H1 (cell line): Measurements from ENCODE around the gene BTN2A1. TPM values are rescaled to one million over a fixed set of nuclear protein-coding genes. Genes with fewer than 3 reads are reported as not detected.

Experiments
- CTCF ChIA-PET: fragments of 300-600 bp; sonication (Branson Sonifier 250); formaldehyde crosslinking; loops from one replicate; lab custom pipeline; 2021; ENCODE audit not compliant: partially characterized antibody; lab: Charles Lee
- POLR2A ChIA-PET: fragments of 300-600 bp; sonication (Branson Sonifier 250); formaldehyde crosslinking; loops from one replicate; lab custom pipeline; 2021; ENCODE audit warnings: inconsistent platforms; ENCODE audit not compliant: partially characterized antibody; lab: Charles Lee
- DNase-seq, 2 experiments: peaks; one replicate each; pipeline versions ENCODE4 v3.0.0 to v3.0.0-alpha.2; 2010 to 2022; ENCODE audit warnings: low spot score in 2 of 2, low read depth in 1 of 2, mixed read lengths in 1 of 2
- FAIRE-seq: peaks from 2 replicates; lab custom pipeline; 2011; peaks lifted over from hg19 to GRCh38; lab: Jason Lieb, UNC
- H2AFZ ChIP-seq: 2 replicates; pipeline ENCODE4 v1.8.1; 2012; ENCODE audit warnings: low read length, inconsistent platforms
- H2AK5ac ChIP-seq: 2 replicates; pipeline ENCODE4 v1.6.1; 2013; ENCODE audit warnings: low read depth, low read length
- H2BK120ac ChIP-seq: replicated peaks from 2 replicates; pipeline ENCODE3; 2013; ENCODE audit warnings: low read depth, low read length, inconsistent platforms
- H2BK12ac ChIP-seq: 2 replicates; pipeline ENCODE4 v1.6.1; 2013; ENCODE audit warnings: low read depth, low read length
- H2BK15ac ChIP-seq: 2 replicates; pipeline ENCODE4 v1.6.1; 2013; ENCODE audit warnings: low read length
- H2BK20ac ChIP-seq: 2 replicates; pipeline ENCODE4 v1.6.1; 2013; ENCODE audit warnings: low read length
- H2BK5ac ChIP-seq: 2 replicates; pipeline ENCODE4 v1.6.1; 2013; ENCODE audit warnings: low read depth, low read length
- H3K14ac ChIP-seq: 2 replicates; pipeline ENCODE4 v1.6.1; 2013; ENCODE audit warnings: inconsistent platforms; ENCODE audit not compliant: insufficient read length
- H3K18ac ChIP-seq: 2 replicates; pipeline ENCODE4 v1.6.1; 2013; ENCODE audit warnings: low read length; ENCODE audit errors: extremely low read depth
- H3K23ac ChIP-seq: 2 replicates; pipeline ENCODE4 v1.6.1; 2013; ENCODE audit warnings: inconsistent platforms; ENCODE audit not compliant: insufficient read length
- H3K23me2 ChIP-seq: 2 replicates; pipeline ENCODE4 v1.6.1; 2013; ENCODE audit warnings: low read depth, low read length
- H3K27ac ChIP-seq: 2 replicates; pipeline ENCODE4 v1.6.1; 2011; ENCODE audit warnings: low read depth, low read length, inconsistent platforms
- H3K27me3 ChIP-seq, 4 experiments: replicated peaks in 1 of 4; 1 replicate in 1 of 4; 2 replicates in 3 of 4; pipeline versions ENCODE4 v1.6.1 to v1.8.1; 2011 to 2013; ENCODE audit warnings: low read length in 3 of 4, mild to moderate bottlenecking in 3 of 4, inconsistent platforms in 2 of 4, mixed read lengths in 2 of 4, moderate library complexity in 1 of 4; ENCODE audit not compliant: control insufficient read depth in 3 of 4, insufficient read depth in 3 of 4; ENCODE audit errors: extremely low read depth in 1 of 4
- H3K36me3 ChIP-seq, 4 experiments: 2 replicates each; pipeline versions ENCODE4 v1.6.1 to v1.8.1; 2011 to 2013; ENCODE audit warnings: mild to moderate bottlenecking in 4 of 4, low read length in 3 of 4, moderate library complexity in 2 of 4, control low read depth in 1 of 4, inconsistent platforms in 1 of 4; ENCODE audit not compliant: insufficient read depth in 4 of 4, control insufficient read depth in 2 of 4
- H3K4ac ChIP-seq: replicated peaks from 2 replicates; pipeline ENCODE3; 2013; ENCODE audit warnings: low read length, low read depth, mixed read lengths, inconsistent platforms; ENCODE audit not compliant: insufficient read length
- H3K4me1 ChIP-seq, 4 experiments: replicated peaks in 1 of 4; 1 replicate in 1 of 4; 2 replicates in 3 of 4; pipeline versions ENCODE4 v1.6.1 to v1.8.1; 2011 to 2013; ENCODE audit warnings: low read length in 3 of 4, inconsistent platforms in 2 of 4, mixed read lengths in 1 of 4; ENCODE audit not compliant: insufficient read depth in 4 of 4, control insufficient read depth in 3 of 4
- H3K4me2 ChIP-seq, 2 experiments: 2 replicates each; pipeline versions ENCODE4 v1.6.1 to v1.8.1; 2011 to 2013; ENCODE audit warnings: low read depth in 2 of 2, low read length in 2 of 2, control low read depth in 1 of 2, inconsistent platforms in 1 of 2, mild to moderate bottlenecking in 1 of 2; ENCODE audit not compliant: insufficient read depth in 1 of 2
- H3K4me3 ChIP-seq, 4 experiments: fragments of 200-600, 300-600 bp in 1 of 4; sonication (generic), shearing (Covaris generic), sonication (Bioruptor Twin) in 1 of 4; 2 replicates each; pipeline versions ENCODE4 v1.5.1 to v1.8.1; 2011 to 2016; ENCODE audit warnings: low read length in 4 of 4, low read depth in 3 of 4, control low read depth in 2 of 4, inconsistent platforms in 2 of 4, mild to moderate bottlenecking in 2 of 4, mixed read lengths in 1 of 4, moderate library complexity in 1 of 4; ENCODE audit not compliant: insufficient read depth in 2 of 4; ENCODE audit errors: extremely low read depth in 1 of 4
- H3K56ac ChIP-seq: replicated peaks from 2 replicates; pipeline ENCODE3; 2013; ENCODE audit warnings: low read depth, mild to moderate bottlenecking, mixed read lengths, low read length, inconsistent platforms; ENCODE audit not compliant: insufficient read length
- H3K79me1 ChIP-seq: 2 replicates; pipeline ENCODE4 v1.6.1; 2013; ENCODE audit warnings: low read depth, low read length, control low read depth
- H3K79me2 ChIP-seq, 2 experiments: 2 replicates each; pipeline versions ENCODE4 v1.6.1 to v1.8.1; 2012 to 2013; ENCODE audit warnings: low read length in 2 of 2, mild to moderate bottlenecking in 2 of 2, inconsistent platforms in 1 of 2; ENCODE audit not compliant: insufficient read depth in 2 of 2, control insufficient read depth in 1 of 2
- H3K9ac ChIP-seq, 4 experiments: replicated peaks in 1 of 4; 1 replicate in 1 of 4; 2 replicates in 3 of 4; pipeline versions ENCODE4 v1.6.1 to v1.8.1; 2011 to 2013; ENCODE audit warnings: low read depth in 3 of 4, low read length in 3 of 4, control low read depth in 2 of 4, mild to moderate bottlenecking in 2 of 4, moderate library complexity in 2 of 4, inconsistent platforms in 1 of 4; ENCODE audit errors: extremely low read depth in 1 of 4
- H3K9me3 ChIP-seq, 2 experiments: 2 replicates each; pipeline versions ENCODE4 v1.6.1 to v1.8.1; 2012 to 2013; ENCODE audit warnings: mild to moderate bottlenecking in 2 of 2, moderate library complexity in 2 of 2, control low read depth in 1 of 2, inconsistent platforms in 1 of 2, low read depth in 1 of 2, low read length in 1 of 2, mixed read lengths in 1 of 2; ENCODE audit not compliant: insufficient read depth in 2 of 2
- H4K20me1 ChIP-seq, 2 experiments: replicated peaks in 1 of 2; 2 replicates each; pipeline versions ENCODE3 to v1.8.1; 2011 to 2013; ENCODE audit warnings: inconsistent platforms in 2 of 2, low read length in 2 of 2, mild to moderate bottlenecking in 1 of 2; ENCODE audit not compliant: insufficient read depth in 2 of 2, control insufficient read depth in 1 of 2
- H4K5ac ChIP-seq: 2 replicates; pipeline ENCODE4 v1.6.1; 2013; ENCODE audit warnings: low read length, low read depth, mixed read lengths, inconsistent platforms; ENCODE audit not compliant: insufficient read length
- H4K8ac ChIP-seq: 2 replicates; pipeline ENCODE4 v1.8.0; 2013; ENCODE audit warnings: mild to moderate bottlenecking, moderate library complexity, low read length, inconsistent platforms; ENCODE audit not compliant: insufficient read depth; ENCODE audit errors: extremely low read depth
- H4K91ac ChIP-seq: replicated peaks from 2 replicates; pipeline ENCODE3; 2013; ENCODE audit warnings: low read length, mixed read lengths, inconsistent platforms; ENCODE audit not compliant: insufficient read length
- CREB1 ChIP-seq: IDR thresholded peaks from 2 replicates; pipeline ENCODE4 v1.6.1; 2012; ENCODE audit warnings: inconsistent platforms
- MAFK ChIP-seq: IDR thresholded peaks from 2 replicates; pipeline ENCODE4 v1.6.1; 2012; ENCODE audit warnings: low read depth, mild to moderate bottlenecking, improper control_type of control experiment, low read length
- PHF8 ChIP-seq: fragments of 200-600 bp; sonication (generic); conservative IDR thresholded peaks from 2 replicates; pipeline ENCODE4 v1.7.1; 2012; ENCODE audit warnings: low read depth, mild to moderate bottlenecking, inconsistent platforms, low read length, moderate library complexity
- SAP30 ChIP-seq: fragments of 300-600 bp; sonication (generic); IDR thresholded peaks from 2 replicates; pipeline ENCODE4 v1.7.1; 2012; ENCODE audit warnings: low read length, moderate library complexity, mild to moderate bottlenecking, inconsistent platforms; ENCODE audit not compliant: insufficient read depth, insufficient replicate concordance
- SIRT6 ChIP-seq: IDR thresholded peaks from one replicate; pipeline ENCODE4 v1.7.1; 2012; ENCODE audit warnings: low read length, inconsistent platforms
- USF2 ChIP-seq: IDR thresholded peaks from 2 replicates; pipeline ENCODE4 v1.6.1; 2011; ENCODE audit warnings: low read length, improper control_type of control experiment
- YY1 ChIP-seq: IDR thresholded peaks from 2 replicates; pipeline ENCODE4 v1.6.1; 2011; ENCODE audit warnings: low read depth, mild to moderate bottlenecking, low read length
- WGBS, 2 experiments: shearing (Covaris generic) in 1 of 2; methylation state at CpG; one replicate each; pipeline versions ENCODE4 v1.1.6 to v1.1.7; 2013 to 2015; ENCODE audit warnings: low lambda C conversion rate in 2 of 2, mixed read lengths in 2 of 2, inconsistent platforms in 1 of 2, low coverage in 1 of 2, missing lambda C conversion rate in 1 of 2; ENCODE audit not compliant: insufficient replicate concordance in 2 of 2, insufficient coverage in 1 of 2, insufficient read length in 1 of 2; ENCODE audit errors: extremely low coverage in 1 of 2, missing lambda C conversion rate in 1 of 2; 5-methylcytosine and 5-hydroxymethylcytosine counted together
- long read RNA-seq, 2 experiments: library from RNA in 1 of 2; library from capped mRNA in 1 of 2; stranded (forward); transcript quantifications; one replicate each; pipeline ENCODE4 v2.0.0, GENCODE V29; 2021; ENCODE audit warnings: inconsistent platforms in 1 of 2
- polyA minus RNA-seq, 3 experiments: library from RNA; depleted of rRNA, polyadenylated mRNA; stranded (reverse); fragments of >200 nt; gene quantifications; 1 replicate in 2 of 3; 2 replicates in 1 of 3; pipeline ENCODE4 v1.2.3, GENCODE V29; 2011
- polyA plus RNA-seq, 7 experiments: library from polyadenylated mRNA; depleted of rRNA in 3 of 7; stranded (reverse) in 5 of 7; unstranded in 2 of 7; fragments of >200 nt in 5 of 7; fragments of 200-250 nt in 2 of 7; gene quantifications; 1 replicate in 5 of 7; 2 replicates in 1 of 7; 4 replicates in 1 of 7; pipeline versions ENCODE4 v1.2.1 to v1.2.3, GENCODE V29; 2011 to 2013; ENCODE audit warnings: missing spikeins in 2 of 7, mixed read lengths in 2 of 7
- total RNA-seq: library from RNA; stranded (reverse); fragmentation: NEBNext Ultra II Directional; extraction: Animal tissue kit (Norgen Biotek cat#: 25700); gene quantifications from 2 replicates; pipeline ENCODE4 v1.2.1, GENCODE V29; 2021

The BTN2A1 gene
- 10.6 and 11.0 TPM in 2 replicates for total RNA-seq
- 8.7 and 8.9 TPM in 2 replicates for polyA plus RNA-seq (2011; rRNA removed)
- polyA plus RNA-seq (2011; cell fraction: cytosol; rRNA removed) = 11.6 TPM
- 16.1 TPM for polyA plus RNA-seq (2011; cell fraction: nucleus; rRNA removed)
- 11.0 to 13.9 TPM (median 11.8 TPM) in 4 replicates for polyA plus RNA-seq (2012, experiment 1 of 2)
- polyA plus RNA-seq (2012, experiment 2 of 2) = 3.7 TPM
- polyA plus RNA-seq (2013, experiment 1 of 2) = 9.1 TPM
- polyA plus RNA-seq (2013, experiment 2 of 2) = 9.8 TPM
- polyA minus RNA-seq (2011; rRNA and poly(A)+ RNA removed) = 12.9 and 13.4 TPM in 2 replicates
- 4.9 TPM for polyA minus RNA-seq (2011; cell fraction: cytosol; rRNA and poly(A)+ RNA removed)
- polyA minus RNA-seq (2011; cell fraction: nucleus; rRNA and poly(A)+ RNA removed) = 12.0 TPM
- long read RNA-seq, experiment 1, partial matches to known transcripts = 1 of 3 reads
- long read RNA-seq, experiment 1, other reads (novel, unspliced or antisense) = 2 of 3 reads
- long read RNA-seq, experiment 2, partial matches to known transcripts = 0 of 1 reads
- long read RNA-seq, experiment 2, other reads (novel, unspliced or antisense) = 1 of 1 reads

GRCh38 chr6:26457806-26458688, at the start of gene BTN2A1:
Gene BTN2A1 (plus strand): TSS chr6:26457955. CDS start chr6:26458637, 682 bp downstream.
- peak within 1 kb of the TSS; percentile 45 for H2AK5ac ChIP-seq
- peaks cover 0 to 13% of the 10 kb centered on the region in 2 experiments; a peak in 2 of 4 replicates for H3K79me2 ChIP-seq
- H3K23me2 ChIP-seq = no peaks in the 10 kb centered on the region; the same call in 1 of the 2 replicates
- peaks cover 0 to 6% (median 5%) of the 10 kb centered on the region in 4 experiments; a peak in 4 of 7 replicates for H3K4me1 ChIP-seq
- H2BK5ac ChIP-seq = peak within 1 kb of the TSS; percentile 92
- H4K20me1 ChIP-seq = no peaks in the 10 kb centered on the region
- peak within 1 kb of the TSS; percentile 71 to 100 (median 92) for H3K4me3 ChIP-seq
- peak within 1 kb of the TSS; percentile 61 for H2BK120ac ChIP-seq
- peak within 1 kb of the TSS; percentile 92 for H4K5ac ChIP-seq
- ChIA-PET CTCF (interaction anchor here (0.8 kb wide), 1 partner anchor 117 kb away, joined by 3 read pairs; no protein-coding TSS in a partner anchor), POLR2A (interaction anchor here (0.8 to 1.0 kb wide), 3 partner anchors 10 to 51 kb away, joined by 3 read pairs; no protein-coding TSS in a partner anchor)
- H3K4ac ChIP-seq = no peak within 1 kb of the TSS
- H2BK20ac ChIP-seq = no peak within 1 kb of the TSS
- DNase-seq (peak; percentile 36 to 71), FAIRE-seq (peak; percentile 91)
- H4K91ac ChIP-seq = peak within 1 kb of the TSS; percentile 97
- H3K79me1 ChIP-seq = no peaks in the 10 kb centered on the region; the same call in 1 of the 2 replicates
- peak within 1 kb of the TSS; percentile 74; the same call in 1 of the 2 replicates for H2BK15ac ChIP-seq
- H3K36me3 ChIP-seq = peaks cover 3 to 21% (median 16%) of the 10 kb centered on the region in 4 experiments; a peak in 5 of 8 replicates
- H3K27ac ChIP-seq = peak within 1 kb of the TSS; percentile 86; the same call in 1 of the 2 replicates
- H2AFZ ChIP-seq = peak within 1 kb of the TSS; percentile 93
- no peaks in the 10 kb centered on the region for H3K9me3 ChIP-seq
- peak within 1 kb of the TSS; percentile 65 to 96 for H3K4me2 ChIP-seq
- H3K9ac ChIP-seq = peak within 1 kb of the TSS; percentile 62 to 95 (median 80)
- no peaks in the 10 kb centered on the region for H3K27me3 ChIP-seq
- H3K14ac ChIP-seq = peak within 1 kb of the TSS; percentile 90
- peak within 1 kb of the TSS; percentile 81; the same call in 1 of the 2 replicates for H4K8ac ChIP-seq
- peak within 1 kb of the TSS; percentile 90 for H2BK12ac ChIP-seq
- H3K56ac ChIP-seq = peak within 1 kb of the TSS; percentile 91
- peak within 1 kb of the TSS; percentile 98 for H3K18ac ChIP-seq
- WGBS, 2 experiments = 2% methylated on average over 31 of the region's 31 CpGs; no CpG with 5 or more reads in 1 of the 2 experiments
- no peak within 1 kb of the TSS for H3K23ac ChIP-seq
- TF ChIP-seq YY1 = peak; percentile 90
- no peak for TF ChIP-seq SIRT6
- peak; percentile 90 for TF ChIP-seq CREB1
- TF ChIP-seq SAP30 = no peak
- peak; percentile 67 for TF ChIP-seq PHF8
- no peak for TF ChIP-seq MAFK
- no peak for TF ChIP-seq USF2
